Liver (tissue), 9 donors: ENCODE data around the gene ENAH. TPM values are rescaled to one million over a fixed set of nuclear protein-coding genes. Genes with fewer than 3 reads are reported as not detected.

Experiments used
- DNase-seq: peaks from one replicate; pipeline ENCODE4 v3.0.0-alpha.2; 2017; ENCODE audit warnings: low spot score
- H3K27ac ChIP-seq, 2 donors: one replicate each; pipeline ENCODE4 v1.7.0; 2013; ENCODE audit warnings: inconsistent platforms in 2 of 2, low read length in 2 of 2, control low read depth in 1 of 2, low read depth in 1 of 2, mild to moderate bottlenecking in 1 of 2
- H3K27me3 ChIP-seq, 4 donors: one replicate each; pipeline versions ENCODE4 v1.6.1 to v1.7.0; 2013; ENCODE audit warnings: low read length in 3 of 4, inconsistent platforms in 1 of 4, mild to moderate bottlenecking in 1 of 4, moderate library complexity in 1 of 4; ENCODE audit not compliant: control insufficient read depth in 4 of 4, insufficient read depth in 4 of 4
- H3K36me3 ChIP-seq, 4 donors: one replicate each; pipeline versions ENCODE4 v1.6.1 to v1.7.0; 2013; ENCODE audit warnings: low read length in 3 of 4, mild to moderate bottlenecking in 3 of 4, low read depth in 1 of 4, moderate library complexity in 1 of 4; ENCODE audit not compliant: control insufficient read depth in 4 of 4, insufficient read depth in 3 of 4
- H3K4me1 ChIP-seq, 4 donors: one replicate each; pipeline versions ENCODE4 v1.6.1 to v1.7.0; 2013; ENCODE audit warnings: low read length in 3 of 4, mild to moderate bottlenecking in 3 of 4, moderate library complexity in 1 of 4; ENCODE audit not compliant: control insufficient read depth in 4 of 4, insufficient read depth in 4 of 4
- H3K4me3 ChIP-seq, 3 donors: one replicate each; pipeline versions ENCODE4 v1.6.1 to v1.7.0; 2013; ENCODE audit warnings: low read length in 3 of 3, control low read depth in 1 of 3, low read depth in 1 of 3, mild to moderate bottlenecking in 1 of 3
- H3K9ac ChIP-seq, 2 donors: one replicate each; pipeline ENCODE4 v1.7.0; 2013; ENCODE audit warnings: low read length in 2 of 2, mild to moderate bottlenecking in 2 of 2, moderate library complexity in 2 of 2, control low read depth in 1 of 2, low read depth in 1 of 2
- H3K9me3 ChIP-seq, 4 donors: one replicate each; pipeline versions ENCODE4 v1.6.1 to v1.7.0; 2013; ENCODE audit warnings: low read length in 3 of 4; ENCODE audit not compliant: control insufficient read depth in 4 of 4
- FOXA2 ChIP-seq: IDR thresholded peaks from 2 replicates; pipeline ENCODE4 v1.6.1; 2016; ENCODE audit warnings: antibody characterized with exemption
- GABPA ChIP-seq, 2 donors: IDR thresholded peaks in 1 of 2; conservative IDR thresholded peaks in 1 of 2; 2 replicates each; pipeline ENCODE4 v1.6.1; 2016; ENCODE audit warnings: antibody characterized with exemption in 2 of 2, mild to moderate bottlenecking in 1 of 2, moderate library complexity in 1 of 2
- HNF4A ChIP-seq, 2 donors: conservative IDR thresholded peaks; 2 replicates each; pipeline ENCODE4 v1.6.1; 2016; ENCODE audit warnings: antibody characterized with exemption in 2 of 2, mild to moderate bottlenecking in 2 of 2
- HNF4G ChIP-seq: IDR thresholded peaks from 2 replicates; pipeline ENCODE4 v1.6.1; 2016; ENCODE audit warnings: antibody characterized with exemption
- JUND ChIP-seq, 2 donors: IDR thresholded peaks; 2 replicates each; pipeline ENCODE4 v1.6.1; 2016; ENCODE audit warnings: antibody characterized with exemption in 2 of 2
- NR2F2 ChIP-seq: IDR thresholded peaks from 2 replicates; pipeline ENCODE4 v1.6.1; 2016; ENCODE audit warnings: antibody characterized with exemption
- TAF1 ChIP-seq: conservative IDR thresholded peaks from 2 replicates; pipeline ENCODE4 v1.6.1; 2016; ENCODE audit warnings: antibody characterized with exemption, mild to moderate bottlenecking
- WGBS: extraction: QIAGEN DNeasy Blood & Tissue Kit; methylation state at CpG from one replicate; pipeline ENCODE4 v1.1.7; 2013; 5-methylcytosine and 5-hydroxymethylcytosine counted together
- polyA plus RNA-seq, 2 donors: library from polyadenylated mRNA; stranded (reverse) in 1 of 2; unstranded in 1 of 2; fragments of 200-250 nt in 1 of 2; fragments of >200 nt in 1 of 2; fragmentation: Nextera tagmentation in 1 of 2; extraction: Ambion mirVana in 1 of 2; gene quantifications; one replicate each; pipeline versions ENCODE4 v1.2.1 to v1.2.3, GENCODE V29; 2013 to 2015
- total RNA-seq, 2 donors: library from RNA; depleted of rRNA; stranded (reverse); fragments of >200 nt; gene quantifications; one replicate each; pipeline ENCODE4 v1.2.3, GENCODE V29; 2014
- TF ChIP-seq, protein P1 (sequence below): fragments of 150-350 bp; IDR thresholded peaks from 2 replicates; pipeline ENCODE4 v1.5.1; 2017; ENCODE audit warnings: improper control_type of control experiment, low read depth, low read length; ENCODE audit not compliant: missing input control
- TF ChIP-seq, protein P2 (sequence below): IDR thresholded peaks from 2 replicates; pipeline ENCODE4 v1.6.1; 2016; ENCODE audit warnings: antibody characterized with exemption
- donor health status: healthy.
- donor health status: healthy.
- donor health status: healthy.
- donor health status: healthy.
- donor health status: healthy.

The ENAH gene
- total and polyA plus RNA-seq, 4 donors = 2.8 to 8.4 (median 4.5) TPM

DNA sequence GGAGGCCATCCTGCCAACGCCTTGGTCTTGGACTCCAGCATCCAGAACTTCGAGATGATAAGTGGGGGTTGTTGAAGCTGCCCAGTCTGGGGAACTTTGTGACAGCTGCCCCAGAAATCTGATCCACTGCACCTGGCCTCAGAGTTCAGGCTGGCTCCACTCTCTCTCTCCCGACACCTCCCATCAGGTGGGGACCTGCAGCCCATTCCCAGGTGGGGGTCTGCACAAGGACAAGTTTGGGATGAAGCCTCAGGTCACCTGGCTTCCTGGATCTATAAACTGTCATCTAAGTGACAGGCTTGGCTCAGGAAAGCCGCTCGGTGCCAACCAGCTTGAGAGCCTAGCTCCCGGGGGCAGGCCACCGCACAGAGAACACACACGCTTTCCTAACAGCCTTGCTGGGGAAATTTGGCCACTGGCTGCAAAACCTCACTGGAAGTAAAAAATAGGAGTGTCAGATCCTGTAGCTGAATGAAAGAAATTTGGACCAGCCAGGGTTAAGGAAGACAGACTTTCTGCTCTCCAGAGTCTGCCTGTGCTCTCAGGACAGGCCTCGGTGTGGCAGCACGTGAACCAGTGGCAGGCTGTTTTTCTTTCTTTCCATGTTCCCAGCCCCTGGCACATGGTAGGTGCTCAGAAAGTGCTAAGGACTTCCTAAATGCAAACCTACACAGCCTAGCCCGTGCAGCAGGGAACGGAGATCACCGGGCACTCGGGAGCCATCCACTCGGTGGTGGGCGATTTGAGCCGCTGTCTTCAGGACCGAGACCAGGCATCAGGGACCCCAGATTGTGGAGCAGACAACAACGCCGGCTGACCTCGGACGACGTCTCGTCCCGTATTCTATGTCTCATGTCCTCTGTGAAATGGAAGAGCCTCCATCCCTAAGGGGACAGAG, 182.5 kb downstream of the ENAH start:
- H3K27me3 ChIP-seq = no peaks in the 10 kb centered on the region
- no peak overlapping the region for H3K4me3 ChIP-seq
- no peaks in the 10 kb centered on the region for H3K9me3 ChIP-seq
- no peaks in the 10 kb centered on the region for H3K36me3 ChIP-seq
- no peak overlapping the region for H3K27ac ChIP-seq
- 91% methylated on average over 25 of the region's 25 CpGs for WGBS
- peaks cover 0 to 7% (median 4%) of the 10 kb centered on the region in 4 donors for H3K4me1 ChIP-seq
- no peak for DNase-seq
- no peak overlapping the region for H3K9ac ChIP-seq
- TF ChIP-seq, protein P1, sequence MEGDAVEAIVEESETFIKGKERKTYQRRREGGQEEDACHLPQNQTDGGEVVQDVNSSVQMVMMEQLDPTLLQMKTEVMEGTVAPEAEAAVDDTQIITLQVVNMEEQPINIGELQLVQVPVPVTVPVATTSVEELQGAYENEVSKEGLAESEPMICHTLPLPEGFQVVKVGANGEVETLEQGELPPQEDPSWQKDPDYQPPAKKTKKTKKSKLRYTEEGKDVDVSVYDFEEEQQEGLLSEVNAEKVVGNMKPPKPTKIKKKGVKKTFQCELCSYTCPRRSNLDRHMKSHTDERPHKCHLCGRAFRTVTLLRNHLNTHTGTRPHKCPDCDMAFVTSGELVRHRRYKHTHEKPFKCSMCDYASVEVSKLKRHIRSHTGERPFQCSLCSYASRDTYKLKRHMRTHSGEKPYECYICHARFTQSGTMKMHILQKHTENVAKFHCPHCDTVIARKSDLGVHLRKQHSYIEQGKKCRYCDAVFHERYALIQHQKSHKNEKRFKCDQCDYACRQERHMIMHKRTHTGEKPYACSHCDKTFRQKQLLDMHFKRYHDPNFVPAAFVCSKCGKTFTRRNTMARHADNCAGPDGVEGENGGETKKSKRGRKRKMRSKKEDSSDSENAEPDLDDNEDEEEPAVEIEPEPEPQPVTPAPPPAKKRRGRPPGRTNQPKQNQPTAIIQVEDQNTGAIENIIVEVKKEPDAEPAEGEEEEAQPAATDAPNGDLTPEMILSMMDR = no peak
- TF ChIP-seq FOXA2 (no peak), HNF4A (conservative IDR thresholded peaks at IDR 0.05) (no peak), NR2F2 (no peak)

DNA sequence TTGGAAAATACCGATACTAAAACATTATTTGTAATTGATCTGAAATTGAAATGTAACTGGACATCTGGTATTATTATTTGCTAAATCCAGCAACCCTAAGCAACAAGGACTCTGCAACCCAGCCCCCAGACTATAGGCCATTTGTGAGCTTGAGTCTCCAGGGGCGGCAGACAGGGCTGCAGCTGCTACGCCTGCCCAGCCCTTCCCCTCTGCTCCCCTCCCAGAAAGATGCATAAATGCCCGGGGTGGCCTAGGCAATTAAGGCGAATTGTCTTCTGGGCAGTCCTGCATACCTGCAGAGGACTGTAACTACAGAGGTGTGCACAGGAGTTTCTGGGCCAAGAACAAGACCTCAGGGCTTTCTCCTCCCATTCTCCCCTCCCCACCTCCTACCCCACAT, 183.9 kb downstream of the ENAH start:
- DNase-seq = no peak
- H3K4me3 ChIP-seq = no peak overlapping the region
- no peaks in the 10 kb centered on the region for H3K27me3 ChIP-seq
- WGBS = 90% methylated on average over 5 of the region's 5 CpGs
- no peak for TF ChIP-seq HNF4A (conservative IDR thresholded peaks at IDR 0.05)
- TF ChIP-seq FOXA2 = no peak
- H3K9me3 ChIP-seq = no peaks in the 10 kb centered on the region
- no peaks in the 10 kb centered on the region for H3K36me3 ChIP-seq
- H3K4me1 ChIP-seq = no peaks in the 10 kb centered on the region
- H3K27ac ChIP-seq = no peak overlapping the region
- H3K9ac ChIP-seq = no peak overlapping the region

DNA sequence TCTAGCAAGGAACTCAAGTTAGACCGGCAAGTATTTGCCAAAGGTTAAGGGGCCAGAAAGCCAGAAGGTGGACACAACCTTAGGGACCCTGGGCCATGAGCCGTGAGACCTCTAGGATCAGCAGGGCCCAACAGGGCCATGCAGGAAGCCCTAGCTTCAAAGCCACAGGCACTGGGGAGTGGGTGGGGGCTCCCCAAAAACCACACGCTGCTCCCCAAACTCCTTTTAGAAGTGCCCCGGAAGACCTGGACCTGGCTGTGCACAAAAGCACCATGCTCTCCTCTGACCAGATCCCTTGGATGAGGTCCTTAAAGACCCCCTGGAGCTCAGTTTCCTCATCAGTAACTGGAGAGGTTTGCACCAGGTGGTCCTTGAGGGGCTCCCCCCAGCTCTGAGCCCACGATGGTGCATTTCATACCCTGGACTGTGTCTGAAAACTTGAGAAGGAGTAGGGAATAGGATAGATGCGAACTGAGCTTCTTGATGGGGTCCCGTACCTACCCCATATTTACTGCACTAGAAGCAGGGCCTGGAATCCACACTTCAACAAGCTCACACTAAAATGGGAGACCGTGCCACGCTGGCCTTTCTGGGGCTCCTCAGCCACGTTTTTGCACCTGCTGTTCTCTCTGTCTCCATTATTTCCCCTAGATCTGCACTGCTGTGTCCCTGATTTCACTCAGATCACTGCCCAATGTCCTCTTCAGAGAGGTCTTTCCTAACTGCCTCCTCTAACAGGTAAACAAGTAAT, 184.5 kb downstream of the ENAH start:
- TF ChIP-seq GABPA (IDR thresholded peaks at IDR 0.05 in 1 of 2, conservative IDR thresholded peaks at IDR 0.05 in 1 of 2) (no peak), TAF1 (no peak), JUND (IDR thresholded peaks at IDR 0.05) (no peak), HNF4A (conservative IDR thresholded peaks at IDR 0.05) (no peak), HNF4G (no peak)
- TF ChIP-seq, protein P2, sequence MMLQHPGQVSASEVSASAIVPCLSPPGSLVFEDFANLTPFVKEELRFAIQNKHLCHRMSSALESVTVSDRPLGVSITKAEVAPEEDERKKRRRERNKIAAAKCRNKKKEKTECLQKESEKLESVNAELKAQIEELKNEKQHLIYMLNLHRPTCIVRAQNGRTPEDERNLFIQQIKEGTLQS = no peak
- 81% methylated on average over 10 of the region's 10 CpGs for WGBS
- no peaks in the 10 kb centered on the region for H3K36me3 ChIP-seq
- no peak overlapping the region for H3K9ac ChIP-seq
- H3K9me3 ChIP-seq = no peaks in the 10 kb centered on the region
- no peaks in the 10 kb centered on the region for H3K27me3 ChIP-seq
- no peak overlapping the region for H3K4me3 ChIP-seq
- DNase-seq = no peak
- H3K27ac ChIP-seq = no peak overlapping the region
- H3K4me1 ChIP-seq = no peaks in the 10 kb centered on the region
